ENCODE results near the gene PLXNA4. TPM values are rescaled to one million over a fixed set of nuclear protein-coding genes. Genes with fewer than 3 reads are reported as not detected.

The PLXNA4 gene
- total and polyA plus RNA-seq, 8 donors = 0.15 to 12.8 (median 1.6) TPM

GRCh38 chr7:132438926-132439325 lies 137.3 kb downstream of the PLXNA4 start:
- Histone ChIP-seq H3K4me3 (no peak overlapping the region), H3K9me3 (no peaks in the 10 kb centered on the region), H3K27ac (no peak overlapping the region), H3K4me1 (peaks cover 0 to 4% (median 2%) of the 10 kb centered on the region in 4 donors), H3K27me3 (no peaks in the 10 kb centered on the region), H3K36me3 (no peaks in the 10 kb centered on the region)
- WGBS, 5 donors = 79 to 89% (median 87%) methylated on average over 8 of the region's 8 CpGs
- intact Hi-C loops (cut with DNase I; ENCODE audit: low total_unique reads) = no loop called here
- no peak for DNase-seq
- TF ChIP-seq EP300 (IDR thresholded peaks at IDR 0.05) (no peak), POLR2A (IDR thresholded peaks at IDR 0.05) (no peak), POLR2AphosphoS5 (IDR thresholded peaks at IDR 0.05) (no peak)
- TF ChIP-seq, protein P1, sequence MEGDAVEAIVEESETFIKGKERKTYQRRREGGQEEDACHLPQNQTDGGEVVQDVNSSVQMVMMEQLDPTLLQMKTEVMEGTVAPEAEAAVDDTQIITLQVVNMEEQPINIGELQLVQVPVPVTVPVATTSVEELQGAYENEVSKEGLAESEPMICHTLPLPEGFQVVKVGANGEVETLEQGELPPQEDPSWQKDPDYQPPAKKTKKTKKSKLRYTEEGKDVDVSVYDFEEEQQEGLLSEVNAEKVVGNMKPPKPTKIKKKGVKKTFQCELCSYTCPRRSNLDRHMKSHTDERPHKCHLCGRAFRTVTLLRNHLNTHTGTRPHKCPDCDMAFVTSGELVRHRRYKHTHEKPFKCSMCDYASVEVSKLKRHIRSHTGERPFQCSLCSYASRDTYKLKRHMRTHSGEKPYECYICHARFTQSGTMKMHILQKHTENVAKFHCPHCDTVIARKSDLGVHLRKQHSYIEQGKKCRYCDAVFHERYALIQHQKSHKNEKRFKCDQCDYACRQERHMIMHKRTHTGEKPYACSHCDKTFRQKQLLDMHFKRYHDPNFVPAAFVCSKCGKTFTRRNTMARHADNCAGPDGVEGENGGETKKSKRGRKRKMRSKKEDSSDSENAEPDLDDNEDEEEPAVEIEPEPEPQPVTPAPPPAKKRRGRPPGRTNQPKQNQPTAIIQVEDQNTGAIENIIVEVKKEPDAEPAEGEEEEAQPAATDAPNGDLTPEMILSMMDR (IDR thresholded peaks at IDR 0.05) = no peak

DNA sequence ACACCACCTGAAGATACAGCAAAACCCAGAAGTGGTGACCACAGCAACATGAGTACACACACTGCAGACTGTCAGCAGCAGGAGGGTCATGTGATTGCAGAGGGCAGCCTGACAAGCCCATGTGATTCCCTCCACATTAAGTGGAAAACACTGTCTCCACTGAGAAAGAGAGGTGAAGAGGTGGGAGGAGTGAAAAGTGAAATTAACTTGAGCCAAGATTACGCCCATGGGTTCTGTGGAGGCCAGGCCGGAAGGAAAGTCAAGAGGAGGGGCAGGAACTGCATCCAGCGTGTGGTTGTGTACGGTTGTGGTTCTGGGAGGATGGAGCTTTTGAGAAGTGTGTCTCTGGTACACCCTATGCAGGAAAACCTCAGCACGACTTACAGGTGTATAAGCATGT lies 138.5 kb downstream of the PLXNA4 start:
- 57 to 67% (median 63%) methylated on average over 5 of the region's 5 CpGs for WGBS, 5 donors
- intact Hi-C loops (cut with DNase I; ENCODE audit: low total_unique reads) = no loop called here
- Histone ChIP-seq H3K36me3 (no peaks in the 10 kb centered on the region), H3K27ac (no peak overlapping the region), H3K9me3 (no peaks in the 10 kb centered on the region), H3K4me1 (peaks cover 0 to 4% (median 2%) of the 10 kb centered on the region in 4 donors), H3K4me3 (no peak overlapping the region), H3K27me3 (no peaks in the 10 kb centered on the region)
- TF ChIP-seq POLR2A (IDR thresholded peaks at IDR 0.05) = no peak
- TF ChIP-seq, protein P1 (IDR thresholded peaks at IDR 0.05) = no peak
- no peak for TF ChIP-seq EP300 (IDR thresholded peaks at IDR 0.05)
- no peak for TF ChIP-seq POLR2AphosphoS5 (IDR thresholded peaks at IDR 0.05)
- DNase-seq = peak in 1 of 2 donors; percentile 53

- DNase-seq = peak in 1 of 2 donors; percentile 45
- intact Hi-C loops (cut with DNase I; ENCODE audit: low total_unique reads) = no loop called here
- Histone ChIP-seq H3K27ac (no peak overlapping the region), H3K4me1 (peaks cover 0 to 4% (median 2%) of the 10 kb centered on the region in 4 donors), H3K27me3 (no peaks in the 10 kb centered on the region), H3K9me3 (no peaks in the 10 kb centered on the region), H3K36me3 (no peaks in the 10 kb centered on the region), H3K4me3 (no peak overlapping the region)
- TF ChIP-seq POLR2A (IDR thresholded peaks at IDR 0.05) = no peak
- TF ChIP-seq EP300 (IDR thresholded peaks at IDR 0.05) = no peak
- no peak for TF ChIP-seq POLR2AphosphoS5 (IDR thresholded peaks at IDR 0.05)
- TF ChIP-seq, protein P1 (IDR thresholded peaks at IDR 0.05) = no peak
- 44 to 54% (median 49%) methylated on average over 8 of the region's 8 CpGs for WGBS, 5 donors
Observed at GRCh38 chr7:132436121-132436520, 140.1 kb downstream of the PLXNA4 start.

DNA sequence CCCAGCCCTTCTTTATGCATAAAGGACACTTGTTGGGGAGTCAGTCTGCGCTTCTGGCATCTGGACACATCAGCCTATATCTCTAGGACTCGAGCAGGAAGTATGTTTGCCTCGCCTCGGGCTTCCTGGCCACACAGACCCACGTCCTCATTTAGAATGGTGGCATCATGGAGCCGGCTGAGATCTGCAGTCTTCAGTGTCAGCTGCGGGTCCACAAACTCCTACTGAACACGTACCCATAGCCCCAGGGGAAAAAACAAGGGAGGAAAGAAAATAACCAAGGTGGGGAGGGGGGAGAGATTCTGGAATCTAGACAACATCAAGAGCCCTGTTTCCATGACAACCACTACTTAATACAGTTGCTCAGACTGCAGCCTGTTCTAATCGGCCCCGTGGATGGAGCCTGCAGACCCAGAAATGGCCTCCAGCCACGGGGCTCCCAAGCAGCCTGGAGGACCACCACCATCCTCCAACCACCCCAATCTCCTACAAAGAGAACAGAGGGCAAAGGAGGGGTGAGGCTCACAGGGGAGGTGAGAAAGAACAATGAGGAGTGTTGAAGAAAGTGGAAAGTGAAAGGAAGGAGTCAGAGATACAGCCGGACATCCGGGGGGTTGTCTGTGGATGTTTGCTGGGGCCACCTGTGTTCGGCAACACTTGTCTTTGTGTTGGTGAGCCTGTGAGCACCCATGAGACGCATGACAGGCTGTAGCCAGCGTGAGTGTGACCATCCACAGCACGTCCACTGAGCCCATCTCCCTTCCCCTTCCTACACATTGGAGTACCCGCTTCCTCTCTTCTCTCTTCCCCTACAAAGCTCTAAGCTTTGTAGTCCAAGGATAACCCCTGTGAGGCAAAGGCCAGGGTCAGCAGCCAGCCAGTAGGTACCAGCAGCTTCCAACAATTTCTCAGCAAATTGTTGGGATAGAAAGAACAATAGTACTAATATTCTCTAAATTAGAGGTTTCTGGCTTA lies 141.0 kb downstream of the PLXNA4 start:
- no peaks in the 10 kb centered on the region for H3K36me3 ChIP-seq
- intact Hi-C loops (cut with DNase I; ENCODE audit: low total_unique reads) = no loop called here
- DNase-seq = peak in 1 of 2 donors; percentile 51
- no peaks in the 10 kb centered on the region for H3K27me3 ChIP-seq
- no peak overlapping the region for H3K4me3 ChIP-seq
- H3K9me3 ChIP-seq = no peaks in the 10 kb centered on the region
- H3K4me1 ChIP-seq = peaks cover 0 to 4% (median 2%) of the 10 kb centered on the region in 4 donors
- no peak overlapping the region for H3K27ac ChIP-seq
- 58 to 71% (median 66%) methylated on average over 18 of the region's 18 CpGs for WGBS, 5 donors
- TF ChIP-seq POLR2AphosphoS5 (IDR thresholded peaks at IDR 0.05) (no peak), EP300 (IDR thresholded peaks at IDR 0.05) (no peak), POLR2A (IDR thresholded peaks at IDR 0.05) (no peak)
- TF ChIP-seq, protein P1 (IDR thresholded peaks at IDR 0.05) = no peak

Data from stomach (tissue), 9 donors.